Peyer's patch (tissue), 4 donors: Measurements from ENCODE around the gene STIM2.

Source experiments
- CTCF ChIP-seq, 6 experiments: fragments of 450-650 bp in 4 of 6; fragments of 200-600 bp in 2 of 6; sonication (generic) in 1 of 6; IDR thresholded peaks; one replicate each; pipeline ENCODE4 v1.5.1; 2017 to 2019; ENCODE audit warnings: antibody characterized with exemption in 6 of 6, mild to moderate bottlenecking in 3 of 6, moderate library complexity in 1 of 6
- POLR2A ChIP-seq, 2 donors: fragments of 450-650 bp; IDR thresholded peaks; one replicate each; pipeline ENCODE4 v1.5.1; 2017; ENCODE audit warnings: antibody characterized with exemption in 2 of 2, mild to moderate bottlenecking in 2 of 2, moderate library complexity in 2 of 2

- TF ChIP-seq POLR2A (IDR thresholded peaks at IDR 0.05) (no peak), CTCF (IDR thresholded peaks at IDR 0.05) (no peak)
Observed at GRCh38 chr4:27022963-27023362, 162.3 kb downstream of the STIM2 start.
